HCT116 (cell line): ENCODE measurements around the gene SHTN1. TPM values are rescaled to one million over a fixed set of nuclear protein-coding genes. Genes with fewer than 3 reads are reported as not detected.

Source experiments
- ATAC-seq: fragments of 200-7000 bp; cut with Tn5 transposase; 2 replicates; pipeline ENCODE4 v1.9.1; 2020; ENCODE audit warnings: mild to moderate bottlenecking, moderate library complexity
- BruUV-seq: library from RNA; stranded (reverse); fragments of 400-500 nt; replicated peaks from 2 replicates; lab custom pipeline; 2021; lab: Mats Ljungman, UMichigan
- CTCF ChIA-PET: fragments of 300-600 bp; sonication (Branson Sonifier 250); formaldehyde crosslinking; loops from one replicate; lab custom pipeline; 2021; ENCODE audit warnings: antibody characterized with exemption; lab: Charles Lee
- POLR2A ChIA-PET: fragments of 300-600, 350-600 bp; sonication (Branson Sonifier 250); formaldehyde crosslinking; loops from one replicate; lab custom pipeline; 2021; ENCODE audit warnings: antibody characterized with exemption; lab: Charles Lee
- RAD21 ChIA-PET, 2 experiments: fragments of 300-600 bp; sonication (Branson Sonifier 250); formaldehyde crosslinking; loops; one replicate each; lab custom pipeline; 2023; ENCODE audit warnings: low total read pairs in 2 of 2; ENCODE audit not compliant: uncharacterized antibody in 2 of 2, unreplicated experiment in 2 of 2, low non-redundant PET in 1 of 2; lab: Charles Lee
- DNase-seq: peaks from one replicate; pipeline ENCODE4 v3.0.0-alpha.2; 2010; ENCODE audit warnings: low read depth, low spot score
- H2AFZ ChIP-seq: fragments of 200-600 bp; shearing (Covaris generic), sonication (generic); 2 replicates; pipeline ENCODE4 v1.6.1; 2017; ENCODE audit warnings: low read depth, mixed run types, mixed read lengths, antibody characterized with exemption, low read length; ENCODE audit not compliant: poor library complexity, severe bottlenecking
- H3K27ac ChIP-seq: 2 replicates; pipeline ENCODE4 v1.5.1; 2012; ENCODE audit warnings: low read depth, low read length
- H3K27me3 ChIP-seq: fragments of 200-600 bp; sonication (generic); 2 replicates; pipeline ENCODE4 v1.6.1; 2016; ENCODE audit warnings: mixed run types, low read length, mixed read lengths; ENCODE audit not compliant: insufficient read depth
- H3K36me3 ChIP-seq, 2 experiments: fragments of 200-500 bp in 1 of 2; fragments of 200-600 bp in 1 of 2; sonication (Bioruptor generic) in 1 of 2; sonication (generic) in 1 of 2; 2 replicates each; pipeline versions ENCODE4 v1.5.1 to v1.6.1; 2014 to 2016; ENCODE audit warnings: low read length in 2 of 2, inconsistent platforms in 1 of 2, mixed read lengths in 1 of 2, mixed run types in 1 of 2; ENCODE audit not compliant: insufficient read depth in 2 of 2, control insufficient read depth in 1 of 2
- H3K4me1 ChIP-seq, 2 experiments: fragments of 200-600 bp in 1 of 2; sonication (generic) in 1 of 2; 2 replicates each; pipeline versions ENCODE4 v1.5.1 to v1.6.1; 2012 to 2017; ENCODE audit warnings: low read length in 2 of 2, inconsistent platforms in 1 of 2, mild to moderate bottlenecking in 1 of 2, mixed read lengths in 1 of 2, mixed run types in 1 of 2, moderate library complexity in 1 of 2; ENCODE audit not compliant: insufficient read depth in 2 of 2, control insufficient read depth in 1 of 2
- H3K4me2 ChIP-seq: fragments of 200-600 bp; sonication (generic); 2 replicates; pipeline ENCODE4 v1.6.1; 2017; ENCODE audit warnings: mixed run types, low read length, mixed read lengths
- H3K4me3 ChIP-seq, 2 experiments: fragments of 200-600 bp in 1 of 2; sonication (generic) in 1 of 2; replicated peaks in 1 of 2; 2 replicates each; pipeline ENCODE4 v1.5.1; 2011 to 2016; ENCODE audit warnings: low read length in 2 of 2, control low read depth in 1 of 2, low read depth in 1 of 2, mild to moderate bottlenecking in 1 of 2, mixed read lengths in 1 of 2, mixed run types in 1 of 2
- H3K79me2 ChIP-seq: fragments of 200-600 bp; sonication (generic); 2 replicates; pipeline ENCODE4 v1.6.1; 2017; ENCODE audit warnings: mild to moderate bottlenecking, mixed run types, low read length, moderate library complexity, mixed read lengths; ENCODE audit not compliant: insufficient read depth
- H3K9ac ChIP-seq: fragments of 200-600 bp; sonication (generic); 2 replicates; pipeline ENCODE4 v1.6.1; 2016; ENCODE audit warnings: low read length, mixed read lengths
- H3K9me2 ChIP-seq: fragments of 200-600 bp; sonication (generic), shearing (Covaris generic); 2 replicates; pipeline ENCODE4 v1.6.1; 2017; ENCODE audit warnings: mixed run types, mild to moderate bottlenecking, moderate library complexity; ENCODE audit not compliant: insufficient read depth
- H3K9me3 ChIP-seq, 2 experiments: fragments of 200-500 bp in 1 of 2; fragments of 200-600 bp in 1 of 2; sonication (Bioruptor generic) in 1 of 2; sonication (generic) in 1 of 2; 2 replicates each; pipeline ENCODE4 v1.6.1; 2014 to 2017; ENCODE audit warnings: low read length in 2 of 2, mixed read lengths in 2 of 2, inconsistent platforms in 1 of 2, low read depth in 1 of 2, mild to moderate bottlenecking in 1 of 2, mixed run types in 1 of 2, moderate library complexity in 1 of 2; ENCODE audit not compliant: control insufficient read depth in 1 of 2, insufficient read depth in 1 of 2
- H4K20me1 ChIP-seq: fragments of 200-600 bp; sonication (generic), shearing (Covaris generic); 2 replicates; pipeline ENCODE4 v1.6.1; 2017; ENCODE audit warnings: mixed run types, mild to moderate bottlenecking, moderate library complexity; ENCODE audit not compliant: insufficient read depth
- ATF3 ChIP-seq: IDR thresholded peaks from 2 replicates; pipeline ENCODE4 v1.6.1; 2012
- CBX3 ChIP-seq: IDR thresholded peaks from 2 replicates; pipeline ENCODE4 v1.6.1; 2012; ENCODE audit warnings: low read depth
- EGR1 ChIP-seq: IDR thresholded peaks from 2 replicates; pipeline ENCODE4 v1.6.1; 2012; ENCODE audit warnings: low read depth
- ELF1 ChIP-seq: IDR thresholded peaks from 2 replicates; pipeline ENCODE4 v1.6.1; 2012; ENCODE audit warnings: low read depth, borderline replicate concordance
- EZH2 ChIP-seq: fragments of 200-600 bp; sonication (generic); IDR thresholded peaks from 2 replicates; pipeline ENCODE4 v1.6.1; 2017; ENCODE audit warnings: antibody characterized with exemption, mixed run types
- JUND ChIP-seq: IDR thresholded peaks from 2 replicates; pipeline ENCODE4 v1.6.1; 2012
- MAX ChIP-seq: IDR thresholded peaks from 2 replicates; pipeline ENCODE4 v1.6.1; 2012
- RAD21 ChIP-seq: IDR thresholded peaks from 2 replicates; pipeline ENCODE4 v1.6.1; 2012; ENCODE audit warnings: low read depth, mild to moderate bottlenecking
- SIN3A ChIP-seq: IDR thresholded peaks from 2 replicates; pipeline ENCODE4 v1.6.1; 2012; ENCODE audit warnings: low read depth
- SP1 ChIP-seq: IDR thresholded peaks from 2 replicates; pipeline ENCODE4 v1.6.1; 2012; ENCODE audit warnings: low read depth
- TCF7L2 ChIP-seq: IDR thresholded peaks from 2 replicates; pipeline ENCODE4 v1.7.0; 2011; ENCODE audit warnings: borderline replicate concordance, inconsistent platforms; ENCODE audit not compliant: insufficient read depth, insufficient read length; ENCODE audit errors: extremely low read depth
- YY1 ChIP-seq: IDR thresholded peaks from 2 replicates; pipeline ENCODE4 v1.6.1; 2011; ENCODE audit warnings: low read length, low read depth, moderate library complexity, mild to moderate bottlenecking; ENCODE audit not compliant: insufficient replicate concordance; ENCODE audit errors: extremely low read depth
- ZNF274 ChIP-seq: fragments of 200-500 bp; sonication (Bioruptor generic); IDR thresholded peaks from 2 replicates; pipeline ENCODE4 v1.6.1; 2014; ENCODE audit warnings: mild to moderate bottlenecking, low read depth, low read length, inconsistent platforms
- intact Hi-C: fragments of 100-400 bp; cut with micrococcal nuclease; formaldehyde crosslinking; loops from 2 replicates; pipeline ENCODE4 v1.10.0; 2022
- total RNA-seq: library from RNA; stranded (reverse); gene quantifications from one replicate; pipeline ENCODE4 v1.2.1, GENCODE V29; 2021; ENCODE audit not compliant: unreplicated experiment
- TF ChIP-seq, protein P1 (sequence below): IDR thresholded peaks from 2 replicates; pipeline ENCODE4 v1.6.1; 2012; ENCODE audit warnings: low read depth

Gene SHTN1
- total RNA-seq, 1 experiment from 2014 or later = 64.0 TPM

DNA sequence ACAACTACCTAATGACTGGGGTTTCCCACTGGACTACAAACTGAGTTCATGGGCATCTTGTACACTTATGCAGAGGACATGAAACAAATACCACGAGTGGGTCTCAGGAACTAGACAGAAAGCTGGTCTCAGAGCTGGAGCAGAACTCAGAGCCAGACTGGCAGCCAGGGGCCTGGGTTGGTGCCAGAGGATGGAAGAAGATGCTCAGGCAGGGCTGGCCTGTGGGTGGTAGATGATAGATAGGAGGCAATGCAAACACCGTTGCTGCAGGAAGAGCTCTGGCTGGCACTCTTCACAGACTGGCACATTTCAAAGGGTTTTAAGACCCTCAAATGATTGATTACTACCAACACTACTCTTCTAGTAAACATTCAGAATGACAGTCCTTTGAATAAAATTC, 126.9 kb downstream of the SHTN1 start:
- intact Hi-C loops = no loop called here
- CTCF ChIA-PET = no interaction called here
- H3K36me3 ChIP-seq = peaks cover 0 to 6% of the 10 kb centered on the region in 2 experiments; a peak in 1 of 4 replicates
- TSS peak; percentile 30 for BruUV-seq
- H3K4me1 ChIP-seq = no peaks in the 10 kb centered on the region
- no peak for ATAC-seq
- H3K27me3 ChIP-seq = 0 out of 2 replicates have a peak, but pooled peaks cover 4% of the 10 kb centered on the region
- TF ChIP-seq, protein P1, sequence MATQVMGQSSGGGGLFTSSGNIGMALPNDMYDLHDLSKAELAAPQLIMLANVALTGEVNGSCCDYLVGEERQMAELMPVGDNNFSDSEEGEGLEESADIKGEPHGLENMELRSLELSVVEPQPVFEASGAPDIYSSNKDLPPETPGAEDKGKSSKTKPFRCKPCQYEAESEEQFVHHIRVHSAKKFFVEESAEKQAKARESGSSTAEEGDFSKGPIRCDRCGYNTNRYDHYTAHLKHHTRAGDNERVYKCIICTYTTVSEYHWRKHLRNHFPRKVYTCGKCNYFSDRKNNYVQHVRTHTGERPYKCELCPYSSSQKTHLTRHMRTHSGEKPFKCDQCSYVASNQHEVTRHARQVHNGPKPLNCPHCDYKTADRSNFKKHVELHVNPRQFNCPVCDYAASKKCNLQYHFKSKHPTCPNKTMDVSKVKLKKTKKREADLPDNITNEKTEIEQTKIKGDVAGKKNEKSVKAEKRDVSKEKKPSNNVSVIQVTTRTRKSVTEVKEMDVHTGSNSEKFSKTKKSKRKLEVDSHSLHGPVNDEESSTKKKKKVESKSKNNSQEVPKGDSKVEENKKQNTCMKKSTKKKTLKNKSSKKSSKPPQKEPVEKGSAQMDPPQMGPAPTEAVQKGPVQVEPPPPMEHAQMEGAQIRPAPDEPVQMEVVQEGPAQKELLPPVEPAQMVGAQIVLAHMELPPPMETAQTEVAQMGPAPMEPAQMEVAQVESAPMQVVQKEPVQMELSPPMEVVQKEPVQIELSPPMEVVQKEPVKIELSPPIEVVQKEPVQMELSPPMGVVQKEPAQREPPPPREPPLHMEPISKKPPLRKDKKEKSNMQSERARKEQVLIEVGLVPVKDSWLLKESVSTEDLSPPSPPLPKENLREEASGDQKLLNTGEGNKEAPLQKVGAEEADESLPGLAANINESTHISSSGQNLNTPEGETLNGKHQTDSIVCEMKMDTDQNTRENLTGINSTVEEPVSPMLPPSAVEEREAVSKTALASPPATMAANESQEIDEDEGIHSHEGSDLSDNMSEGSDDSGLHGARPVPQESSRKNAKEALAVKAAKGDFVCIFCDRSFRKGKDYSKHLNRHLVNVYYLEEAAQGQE = no peak
- no peak for TF ChIP-seq EGR1
- no peak for TF ChIP-seq RAD21
- TF ChIP-seq JUND = no peak
- TF ChIP-seq ZNF274 = no peak
- TF ChIP-seq MAX = no peak
- TF ChIP-seq CBX3 = no peak
- TF ChIP-seq SIN3A = no peak
- TF ChIP-seq ATF3 = no peak
- TF ChIP-seq YY1 = no peak
- TF ChIP-seq SP1 = no peak
- no peak for TF ChIP-seq EZH2
- TF ChIP-seq ELF1 = no peak
- no peak for TF ChIP-seq TCF7L2
- TF ChIP-seq, all 23 proteins: peak for 0
- H3K27ac ChIP-seq = no peak overlapping the region
- ChIA-PET POLR2A (no interaction called here), RAD21 (no interaction called here)
- H3K4me2 ChIP-seq = no peak overlapping the region
- H2AFZ ChIP-seq = no peak overlapping the region
- DNase-seq = no peak
- no peaks in the 10 kb centered on the region for H4K20me1 ChIP-seq
- no peaks in the 10 kb centered on the region for H3K79me2 ChIP-seq
- no peak overlapping the region for H3K9ac ChIP-seq
- H3K9me2 ChIP-seq = no peaks in the 10 kb centered on the region
- no peak overlapping the region for H3K4me3 ChIP-seq
- no peaks in the 10 kb centered on the region for H3K9me3 ChIP-seq
